Fibroblast of pulmonary artery (primary cell): ENCODE data around the gene DENND6B.
"Not testable (repeated sequence)": the region's sequence is repeated elsewhere in the genome, so short reads cannot be mapped to it uniquely, and the experiment has no call there.

Source experiments
- DNase-seq: peaks from one replicate; pipeline ENCODE4 v3.0.0-alpha.2; 2010; ENCODE audit warnings: low read depth
- H3K4me3 ChIP-seq: replicated peaks from 2 replicates; pipeline ENCODE4 v1.5.1; 2011; ENCODE audit warnings: low read depth, mild to moderate bottlenecking, control low read depth, low read length, moderate library complexity
- CTCF ChIP-seq: IDR thresholded peaks from 2 replicates; pipeline ENCODE4 v1.5.1; 2011; ENCODE audit warnings: mild to moderate bottlenecking, control low read depth, low read length, inconsistent platforms; ENCODE audit errors: missing control alignments

DENND6B gene

GRCh38 chr22:50275181-50276055, 51.4 kb downstream of the DENND6B start:
- TF ChIP-seq CTCF, result no peak
- no peak for DNase-seq
- H3K4me3 ChIP-seq, result no peak overlapping the region

- DNase-seq, result no peak
- TF ChIP-seq CTCF, result no peak
- no peak overlapping the region for H3K4me3 ChIP-seq
These were observed 52.0 kb downstream of the DENND6B start for GRCh38 chr22:50274771-50275170.

GRCh38 chr22:50274311-50274710, 52.5 kb downstream of the DENND6B start:
- DNase-seq, result peak; percentile 67
- no peak overlapping the region for H3K4me3 ChIP-seq
- TF ChIP-seq CTCF, result peak; percentile 28

GRCh38 chr22:50273781-50274180, 53.0 kb downstream of the DENND6B start:
- DNase-seq, H3K4me3 ChIP-seq: not testable (repeated sequence)

- not testable (repeated sequence) for DNase-seq, H3K4me3 ChIP-seq
These were observed 53.5 kb downstream of the DENND6B start for GRCh38 chr22:50273352-50273751.

GRCh38 chr22:50272044-50272802, 54.6 kb downstream of the DENND6B start:
- H3K4me3 ChIP-seq, result no peak overlapping the region
- no peak for TF ChIP-seq CTCF

GRCh38 chr22:50271519-50271970, 55.3 kb downstream of the DENND6B start:
- H3K4me3 ChIP-seq, result peak overlapping the region; percentile 57
- DNase-seq, result peak; percentile 59
- TF ChIP-seq CTCF, result no peak

More at GRCh38 chr22:50272044-50272802, 54.6 kb downstream of the DENND6B start:
- DNase-seq, result peak; percentile 17
